Measurements from ENCODE around the gene AMH.

AMH gene

DNA sequence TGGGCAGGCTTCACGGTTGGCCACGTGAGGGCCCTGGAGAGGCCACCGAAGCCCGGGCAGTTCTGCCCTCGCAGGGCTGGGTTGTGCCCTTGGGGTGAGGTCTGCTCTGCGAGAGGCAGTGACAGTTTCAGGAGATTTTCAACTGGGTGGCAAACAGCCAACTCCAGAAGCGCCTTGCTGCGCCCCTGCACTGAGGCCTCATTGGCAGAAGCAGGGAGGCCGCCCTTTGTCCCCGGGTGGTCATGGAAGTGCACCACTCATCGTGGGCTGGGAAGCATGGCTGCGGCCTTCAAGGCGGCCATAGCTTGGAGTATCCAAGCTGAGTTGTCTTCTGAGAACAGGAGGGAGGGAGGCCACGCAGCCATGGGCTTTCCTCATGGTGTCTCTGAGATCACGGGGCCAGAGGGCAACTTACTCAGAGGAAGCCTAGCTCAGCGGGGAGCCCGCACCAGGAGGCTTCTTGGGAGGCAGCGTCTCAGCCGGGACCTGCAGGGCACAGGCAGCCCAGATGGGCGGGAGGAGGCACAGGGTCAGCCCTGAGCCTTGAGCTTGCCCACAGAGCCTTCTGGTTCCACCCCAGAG lies 27.8 kb upstream of the AMH start:
- DNase-seq (ENCODE audit: low read depth) = peak; percentile 53

DNA sequence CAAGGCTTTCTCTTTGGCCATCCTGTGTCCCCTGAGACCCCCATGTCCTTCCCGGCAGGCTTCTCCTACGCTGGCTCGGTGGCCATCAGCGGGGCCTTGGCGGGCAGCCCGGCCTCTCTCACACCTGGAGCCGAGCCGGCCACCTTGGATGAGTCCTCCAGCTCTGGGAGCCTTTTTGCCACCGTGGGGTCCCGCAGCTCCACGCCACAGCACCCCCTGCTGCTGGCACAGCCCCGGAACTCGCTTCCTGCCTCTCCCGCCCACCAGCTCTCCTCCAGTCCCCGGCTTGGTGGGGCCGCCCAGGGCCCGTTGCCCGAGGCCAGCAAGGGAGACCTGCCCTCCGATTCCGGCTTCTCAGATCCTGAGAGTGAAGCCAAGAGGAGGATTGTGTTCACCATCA lies 27.2 kb upstream of the AMH start:
- DNase-seq (ENCODE audit: low read depth) = no peak

DNA sequence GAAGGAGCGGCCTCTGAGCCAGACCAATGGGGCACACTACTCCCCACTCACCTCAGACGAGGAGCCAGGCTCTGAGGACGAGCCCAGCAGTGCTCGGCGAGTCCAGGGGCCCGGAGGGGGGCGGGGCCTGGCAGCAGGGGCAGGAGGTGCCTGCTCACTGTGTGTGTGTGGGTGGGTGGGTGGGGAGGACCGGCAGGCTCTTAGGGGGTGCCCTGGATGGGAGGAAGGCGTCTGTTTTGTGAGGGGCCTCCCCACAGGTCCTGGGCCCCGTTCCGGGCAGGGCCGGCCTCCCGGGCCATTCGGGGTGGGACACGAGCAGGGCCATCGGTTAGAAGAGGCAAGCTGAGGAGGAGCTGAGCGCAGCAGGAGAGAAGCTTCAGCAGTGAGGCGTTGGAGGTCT lies 25.7 kb upstream of the AMH start:
- DNase-seq (ENCODE audit: low read depth) = no peak

DNA sequence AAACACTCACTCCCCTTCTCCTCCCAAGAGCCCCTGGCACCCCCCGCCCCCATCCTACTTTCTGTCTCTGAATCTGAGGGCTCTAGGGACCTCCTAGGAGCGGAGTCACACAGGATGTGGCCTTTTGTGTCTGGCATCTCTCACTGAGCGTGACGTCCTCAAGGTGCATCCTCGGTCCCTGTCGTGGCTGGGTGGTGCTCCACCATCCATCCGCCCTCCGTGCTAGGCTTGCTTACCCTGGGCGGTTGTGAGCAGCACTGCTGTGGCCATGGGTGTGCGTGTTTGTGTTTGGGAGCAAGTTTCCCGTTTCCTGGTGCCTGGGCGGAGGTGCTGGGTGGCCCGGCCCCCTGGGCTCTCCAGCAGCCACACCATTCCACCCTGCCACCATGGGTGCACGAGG lies 25.2 kb upstream of the AMH start:
- no peak for DNase-seq (ENCODE audit: low read depth)

DNA sequence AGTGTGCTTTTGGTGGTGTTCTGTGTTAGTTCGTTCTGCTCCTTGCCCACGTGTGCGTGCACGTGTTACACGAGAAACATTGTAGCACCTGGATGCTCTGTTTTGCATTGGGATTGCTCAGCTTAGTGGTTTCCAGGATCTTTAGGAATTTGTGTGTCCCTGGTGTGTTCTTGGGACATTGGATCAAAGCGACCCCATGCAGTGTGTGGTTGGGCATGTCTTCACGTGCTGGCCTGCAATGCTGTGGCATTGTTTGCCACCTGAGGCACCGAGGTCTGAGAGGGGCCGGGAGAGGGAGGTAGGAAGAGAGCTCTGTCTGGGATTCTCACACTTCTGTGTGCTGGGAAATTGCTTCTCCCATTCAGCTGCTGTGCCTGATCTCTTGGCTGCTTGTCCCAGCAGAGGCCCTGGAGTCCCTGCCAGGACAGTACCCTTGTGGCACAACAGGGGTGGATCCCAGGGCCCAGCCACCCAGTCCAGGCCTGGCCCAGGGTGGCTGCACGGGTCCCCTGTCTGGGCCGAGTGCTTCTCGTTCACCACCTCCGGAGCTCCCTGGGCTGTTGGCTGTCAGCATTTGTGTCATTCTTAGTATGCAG lies 24.3 kb upstream of the AMH start:
- no peak for DNase-seq (ENCODE audit: low read depth)

DNA sequence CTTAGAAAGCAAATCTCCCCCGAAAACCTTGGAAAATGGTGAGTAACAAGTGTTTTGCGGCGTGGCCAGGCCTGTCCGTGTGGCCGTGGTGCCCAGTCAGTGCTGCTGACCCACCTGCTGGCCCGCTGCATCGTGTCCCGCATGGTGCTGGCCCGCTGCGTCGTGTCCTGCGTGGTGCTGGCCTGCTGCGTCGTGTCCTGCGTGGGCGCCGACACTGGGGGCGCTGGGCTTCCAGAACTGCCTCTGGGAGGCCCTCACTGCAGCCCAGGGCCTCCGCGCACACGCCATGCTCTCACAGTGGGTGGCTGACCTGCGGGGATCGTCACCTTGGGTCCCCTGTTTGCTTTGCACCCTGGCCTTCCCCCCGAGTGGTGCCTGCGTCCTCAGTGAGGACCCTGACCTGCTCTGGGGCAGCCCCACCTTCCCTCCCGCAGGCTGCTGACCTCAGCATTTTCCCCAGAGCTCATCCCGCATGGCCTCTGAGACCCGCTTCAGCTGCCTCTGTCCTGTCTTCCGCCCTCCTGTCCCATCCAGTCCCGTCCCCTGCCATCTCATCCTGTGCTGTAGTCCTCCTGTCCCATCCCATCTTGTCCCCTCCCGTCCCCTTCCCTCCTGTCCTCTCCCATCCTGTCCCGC lies 23.6 kb upstream of the AMH start:
- no peak for DNase-seq (ENCODE audit: low read depth)

DNA sequence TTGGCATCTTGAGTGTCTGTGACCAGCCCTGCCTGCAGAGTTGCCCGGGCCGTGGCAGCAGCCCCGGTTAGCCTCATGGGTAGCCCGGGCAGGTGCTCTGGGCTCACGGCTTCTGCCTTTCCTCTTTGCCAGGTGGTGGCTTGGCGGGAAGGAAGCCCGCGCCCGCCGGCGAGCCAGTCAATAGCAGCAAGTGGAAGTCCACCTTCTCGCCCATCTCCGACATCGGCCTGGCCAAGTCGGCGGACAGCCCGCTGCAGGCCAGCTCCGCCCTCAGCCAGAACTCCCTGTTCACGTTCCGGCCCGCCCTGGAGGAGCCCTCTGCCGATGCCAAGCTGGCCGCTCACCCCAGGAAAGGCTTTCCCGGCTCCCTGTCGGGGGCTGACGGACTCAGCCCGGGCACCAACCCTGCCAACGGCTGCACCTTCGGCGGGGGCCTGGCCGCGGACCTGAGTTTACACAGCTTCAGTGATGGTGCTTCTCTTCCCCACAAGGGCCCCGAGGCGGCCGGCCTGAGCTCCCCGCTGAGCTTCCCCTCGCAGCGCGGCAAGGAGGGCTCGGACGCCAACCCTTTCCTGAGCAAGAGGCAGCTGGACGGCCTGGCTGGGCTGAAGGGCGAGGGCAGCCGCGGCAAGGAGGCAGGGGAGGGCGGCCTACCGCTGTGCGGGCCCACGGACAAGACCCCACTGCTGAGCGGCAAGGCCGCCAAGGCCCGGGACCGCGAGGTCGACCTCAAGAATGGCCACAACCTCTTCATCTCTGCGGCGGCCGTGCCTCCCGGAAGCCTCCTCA lies 22.9 kb upstream of the AMH start:
- DNase-seq (ENCODE audit: low read depth) = no peak

DNA sequence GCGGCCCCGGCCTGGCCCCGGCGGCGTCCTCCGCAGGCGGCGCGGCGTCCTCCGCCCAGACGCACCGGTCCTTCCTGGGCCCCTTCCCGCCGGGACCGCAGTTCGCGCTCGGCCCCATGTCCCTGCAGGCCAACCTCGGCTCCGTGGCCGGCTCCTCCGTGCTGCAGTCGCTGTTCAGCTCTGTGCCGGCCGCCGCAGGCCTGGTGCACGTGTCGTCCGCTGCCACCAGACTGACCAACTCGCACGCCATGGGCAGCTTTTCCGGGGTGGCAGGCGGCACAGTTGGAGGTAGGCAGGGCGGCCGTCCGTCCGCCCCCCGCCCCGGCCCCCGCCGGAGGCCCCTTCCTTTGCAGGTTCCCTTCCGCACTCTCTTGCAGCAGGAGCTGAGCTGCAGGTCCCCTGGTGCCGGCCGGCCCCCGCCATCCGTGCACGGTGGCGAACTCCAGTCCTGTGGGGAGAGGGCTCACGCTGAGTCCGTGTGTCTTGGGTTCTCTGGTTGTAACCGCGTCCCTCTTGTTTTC lies 22.2 kb upstream of the AMH start:
- no peak for DNase-seq (ENCODE audit: low read depth)

DNA sequence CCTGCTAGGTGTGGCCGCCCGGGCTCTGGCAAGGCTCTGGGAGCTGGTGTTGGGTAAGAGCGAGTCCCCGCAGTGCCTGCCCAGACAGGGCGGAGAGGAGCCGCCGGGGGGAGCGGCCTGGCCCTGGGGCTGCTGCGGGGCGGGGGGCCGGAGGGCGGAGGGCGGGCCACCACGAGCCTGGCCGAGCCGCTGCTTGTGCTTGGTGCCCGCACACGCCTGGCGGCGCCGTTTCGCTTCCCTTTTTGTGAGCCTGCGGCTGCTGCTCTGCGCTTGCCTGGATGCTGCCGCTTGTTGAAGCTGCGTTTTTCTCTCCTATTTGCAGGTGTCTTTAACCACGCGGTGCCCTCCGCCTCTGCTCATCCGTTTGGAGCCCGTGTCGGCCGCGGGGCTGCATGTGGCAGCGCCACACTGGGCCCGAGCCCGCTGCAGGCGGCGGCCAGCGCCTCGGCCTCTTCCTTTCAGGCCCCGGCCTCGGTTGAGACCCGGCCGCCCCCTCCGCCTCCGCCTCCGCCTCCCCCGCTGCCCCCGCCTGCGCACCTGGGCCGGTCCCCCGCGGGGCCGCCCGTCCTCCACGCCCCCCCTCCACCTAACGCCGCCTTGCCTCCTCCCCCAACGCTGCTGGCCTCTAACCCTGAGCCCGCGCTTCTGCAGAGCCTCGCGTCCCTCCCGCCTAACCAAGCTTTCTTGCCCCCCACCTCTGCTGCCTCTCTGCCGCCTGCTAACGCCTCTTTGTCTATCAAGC lies 21.5 kb upstream of the AMH start:
- no peak for DNase-seq (ENCODE audit: low read depth)

DNA sequence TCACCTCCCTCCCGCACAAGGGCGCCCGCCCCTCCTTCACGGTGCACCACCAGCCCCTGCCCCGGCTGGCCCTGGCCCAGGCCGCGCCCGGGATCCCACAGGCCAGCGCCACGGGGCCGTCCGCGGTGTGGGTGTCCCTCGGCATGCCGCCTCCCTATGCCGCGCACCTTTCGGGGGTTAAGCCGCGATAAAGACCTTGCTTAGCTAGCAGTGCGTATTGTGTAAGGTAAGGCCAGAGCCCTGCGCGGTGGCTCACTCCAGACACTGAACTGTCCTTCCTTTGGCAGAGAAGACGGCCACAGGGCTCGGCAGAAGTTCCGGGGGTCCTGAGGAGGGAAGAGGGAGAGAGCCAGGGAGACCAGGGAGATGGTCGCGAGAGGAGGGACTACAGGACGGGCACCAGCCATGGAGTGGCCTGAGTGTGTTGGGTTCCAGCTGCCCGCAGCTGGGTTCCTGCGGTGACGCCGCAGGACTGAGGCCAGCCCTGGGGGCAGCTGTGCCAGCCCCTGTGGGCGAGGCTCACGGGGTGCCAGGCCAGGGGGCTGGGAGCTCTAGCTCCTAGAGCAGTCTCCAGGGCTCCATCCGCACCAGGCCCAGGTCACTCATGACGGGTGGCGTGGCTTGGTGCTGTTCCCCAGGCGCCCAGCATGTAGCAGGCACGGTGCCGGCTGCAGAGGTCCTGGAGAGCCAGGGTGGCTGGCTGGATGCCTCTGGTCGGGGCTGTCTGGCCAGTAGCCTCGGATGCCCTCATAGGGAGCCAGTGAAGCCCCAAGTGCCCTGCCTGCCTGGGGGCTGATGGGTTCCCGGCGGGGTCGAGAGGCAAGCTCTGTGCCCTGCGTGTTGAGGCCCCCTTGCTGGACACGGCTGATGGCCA lies 20.7 kb upstream of the AMH start:
- no peak for DNase-seq (ENCODE audit: low read depth)

DNA sequence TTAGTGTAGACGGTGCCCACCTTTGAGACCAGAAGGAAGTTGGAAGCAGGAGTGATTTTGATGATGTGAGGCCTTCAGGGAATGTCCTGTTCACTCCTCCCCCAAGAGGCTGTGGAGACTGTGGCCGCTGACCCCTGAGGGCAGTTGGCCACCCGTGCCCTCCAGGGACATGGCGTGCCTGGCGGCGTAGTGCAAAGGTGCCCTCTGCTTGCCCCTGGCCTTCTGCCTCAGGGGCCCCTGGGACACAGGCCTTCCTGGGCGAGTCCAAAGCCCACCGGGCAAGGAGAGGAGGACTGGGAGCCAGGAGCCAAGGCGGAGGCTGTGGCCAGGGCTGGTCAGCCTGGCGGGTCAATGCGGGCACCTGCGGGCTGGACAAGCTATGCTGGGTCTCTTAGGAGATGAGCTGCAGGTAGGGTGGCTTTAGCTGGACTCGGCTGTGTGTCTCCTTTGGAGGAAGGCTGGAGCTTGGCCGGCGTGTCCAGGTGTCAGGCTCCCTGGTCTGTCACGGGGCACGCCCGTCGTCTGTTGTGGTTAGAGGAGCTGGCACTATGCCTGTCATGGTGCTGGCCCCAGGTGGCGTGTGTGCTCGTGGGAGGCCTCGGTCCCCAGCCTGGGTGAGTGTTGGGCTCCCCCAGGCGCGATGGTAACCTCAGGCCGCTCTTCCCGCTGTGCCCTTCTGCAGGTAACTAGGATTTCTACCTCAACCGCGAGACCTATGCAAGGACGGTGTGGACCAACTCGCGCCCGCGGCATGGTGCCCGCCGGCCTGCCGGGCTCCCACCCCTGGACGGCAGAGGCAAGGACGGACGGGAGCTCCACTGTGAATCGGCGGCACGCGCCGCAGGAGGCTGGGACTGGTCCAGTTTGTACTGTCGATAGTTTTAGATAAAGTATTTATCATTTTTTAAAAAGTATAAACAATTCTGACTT lies 19.8 kb upstream of the AMH start:
- no peak for DNase-seq (ENCODE audit: low read depth)

DNA sequence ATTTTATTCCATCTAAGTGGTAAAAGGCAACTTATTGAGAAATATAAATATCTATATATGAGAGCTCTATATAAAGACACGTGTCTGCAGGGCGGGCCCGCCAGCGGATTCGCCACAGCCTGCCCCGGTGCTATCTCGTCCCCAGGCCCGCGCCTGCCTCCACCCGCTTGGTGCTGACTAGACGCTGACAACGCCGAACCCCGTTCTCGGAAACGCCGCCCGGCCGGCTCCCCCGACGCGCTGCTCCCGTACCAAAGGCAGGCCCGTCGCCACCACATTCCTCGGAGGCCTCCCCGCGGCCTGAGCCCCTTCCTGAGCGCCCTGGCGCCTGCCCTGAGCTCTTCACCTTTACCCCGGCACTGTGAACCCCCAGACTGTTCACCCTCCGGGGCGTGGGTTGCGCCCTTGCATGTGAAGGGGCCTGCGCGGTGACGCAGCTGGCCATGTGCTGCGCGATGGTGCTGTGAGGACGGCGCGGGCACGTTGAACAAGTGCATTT lies 19.0 kb upstream of the AMH start:
- no peak for DNase-seq (ENCODE audit: low read depth)

DNA sequence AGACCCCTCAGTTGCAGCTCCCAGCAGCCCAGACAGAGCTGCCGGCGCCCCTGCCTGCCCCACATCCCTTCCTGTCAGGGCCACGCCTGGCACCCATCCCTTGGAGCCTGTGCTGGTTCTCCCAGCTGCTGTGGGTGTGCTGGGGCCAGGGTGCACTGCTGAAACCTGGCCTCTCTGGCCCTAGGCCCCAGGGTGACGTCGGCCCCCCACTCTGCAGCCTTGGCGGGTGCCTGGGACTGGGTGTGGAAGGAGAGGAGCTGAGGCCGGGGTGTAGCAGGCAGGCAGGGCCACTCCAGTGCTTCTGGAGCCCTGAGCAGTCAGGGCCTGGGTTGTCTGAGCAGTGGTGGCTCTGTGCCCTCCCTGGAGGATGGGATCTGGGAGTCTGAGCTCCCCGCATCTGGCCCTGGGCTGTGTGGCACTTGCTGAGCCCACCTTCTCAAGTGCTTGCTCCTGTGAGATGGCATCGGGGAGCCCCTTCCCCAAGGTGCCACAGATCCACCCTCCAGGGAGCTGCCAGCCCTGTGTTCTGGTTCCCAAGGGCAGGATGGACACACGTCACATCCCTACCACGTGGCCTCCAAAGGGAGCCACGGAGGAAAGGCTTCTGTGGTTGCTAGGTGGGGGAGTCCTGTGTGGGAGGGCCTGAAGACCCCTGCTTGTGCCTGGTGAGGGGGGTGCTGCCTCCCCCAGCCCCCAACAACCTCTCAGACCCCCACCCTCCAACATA lies 18.2 kb upstream of the AMH start:
- no peak for DNase-seq (ENCODE audit: low read depth)

DNA sequence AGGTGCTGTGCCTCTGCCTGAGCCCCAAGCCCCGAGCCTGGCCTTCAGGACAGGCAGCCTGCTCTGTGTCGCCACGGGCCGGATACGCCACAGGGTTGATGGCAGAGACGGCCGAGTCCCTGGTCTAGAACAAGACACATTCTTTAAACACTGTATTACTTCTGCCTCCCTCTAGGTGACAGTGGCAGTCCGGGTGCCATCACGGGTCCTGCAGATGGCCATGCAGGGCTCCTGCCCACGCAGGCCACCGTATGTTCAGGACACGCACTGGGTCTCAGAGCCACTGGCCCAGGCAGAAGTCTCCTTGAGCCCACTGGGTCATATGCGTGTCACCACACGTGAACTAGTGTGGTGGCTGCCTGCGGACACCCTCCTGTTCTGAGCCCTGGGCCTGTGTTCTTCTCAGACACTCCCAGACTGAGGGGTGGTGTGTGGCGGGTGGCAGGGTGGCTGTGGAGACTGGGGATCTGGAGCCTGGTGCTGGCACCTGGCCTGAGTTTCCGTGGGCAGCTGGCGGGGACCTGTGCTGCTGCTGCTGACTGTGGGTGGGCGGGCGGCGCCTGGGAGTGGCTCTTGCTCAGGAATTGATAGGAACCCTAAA lies 17.4 kb upstream of the AMH start:
- no peak for DNase-seq (ENCODE audit: low read depth)

DNA sequence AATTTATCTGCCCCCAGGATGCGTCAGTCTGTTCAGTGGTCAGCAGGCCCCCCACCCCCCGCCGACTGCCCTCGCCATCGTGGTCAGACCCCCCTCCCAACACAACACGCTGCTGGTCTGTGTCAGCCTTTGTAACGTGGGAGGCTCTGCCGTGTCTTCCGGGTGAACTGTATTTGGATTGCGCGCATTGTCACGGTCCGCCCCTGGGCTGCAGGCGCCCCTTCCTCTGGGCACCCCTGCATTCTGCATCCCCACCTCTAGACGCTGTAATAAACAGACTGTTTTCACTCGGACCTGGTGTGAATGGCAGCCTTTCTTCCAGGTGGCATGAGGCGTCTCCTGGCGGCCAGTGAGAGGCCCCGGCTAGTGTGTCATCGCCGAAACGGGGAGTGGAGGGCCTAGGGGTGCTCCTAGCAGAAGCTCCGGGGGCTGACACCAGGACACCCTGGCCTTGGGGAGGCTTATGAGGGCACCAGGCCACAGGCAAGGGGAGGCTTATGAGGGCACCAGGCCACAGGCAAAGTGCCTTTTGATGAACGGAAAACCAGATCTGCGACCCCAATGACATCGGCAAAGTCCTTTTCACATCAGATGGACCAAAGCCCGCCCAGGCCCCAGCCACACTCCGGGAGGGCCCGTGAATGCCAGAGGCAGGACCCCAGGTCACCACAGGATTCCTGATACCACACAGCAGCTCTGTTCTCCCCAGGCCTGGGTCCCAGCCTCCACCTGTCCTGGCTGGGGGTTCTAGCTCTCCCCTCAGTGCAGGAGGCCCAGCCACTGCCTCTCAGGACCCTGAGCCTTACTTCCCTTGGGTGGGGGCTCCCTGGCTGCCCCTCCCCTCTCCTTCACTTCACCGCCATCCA lies 16.6 kb upstream of the AMH start:
- DNase-seq (ENCODE audit: low read depth) = no peak

DNA sequence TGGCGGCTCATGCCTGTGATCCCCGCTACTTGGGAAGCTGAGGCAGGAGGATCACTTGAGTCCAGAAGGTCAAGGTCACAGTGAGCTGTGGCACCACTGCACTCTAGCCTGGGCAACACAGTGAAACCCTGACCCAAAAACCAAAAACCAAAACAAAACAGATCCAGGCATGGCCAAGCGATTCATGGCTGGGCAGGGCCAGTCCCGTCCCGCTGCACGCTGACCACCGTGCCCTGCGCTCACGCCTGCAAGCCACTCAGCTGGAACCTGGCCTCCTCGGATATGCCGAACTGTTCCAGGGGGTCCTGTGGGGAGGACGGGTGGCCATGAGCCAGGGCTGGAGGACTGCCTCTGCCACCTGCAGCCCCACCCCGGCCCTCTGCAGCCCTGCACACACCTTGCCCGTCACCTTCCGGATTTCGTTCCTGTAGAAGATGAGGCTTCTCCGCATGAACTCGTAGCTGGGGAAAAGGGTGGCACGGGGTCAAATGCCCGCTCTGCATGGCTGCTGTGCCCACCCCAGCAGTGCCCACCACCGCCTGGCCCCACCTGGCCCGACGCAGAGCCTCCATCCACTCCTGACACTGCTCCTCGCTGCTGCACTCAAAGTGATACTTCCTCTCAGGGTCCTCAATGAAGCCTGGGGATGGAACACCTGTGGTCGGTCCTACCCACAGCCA lies 15.4 kb upstream of the AMH start:
- DNase-seq (ENCODE audit: low read depth) = no peak

DNA sequence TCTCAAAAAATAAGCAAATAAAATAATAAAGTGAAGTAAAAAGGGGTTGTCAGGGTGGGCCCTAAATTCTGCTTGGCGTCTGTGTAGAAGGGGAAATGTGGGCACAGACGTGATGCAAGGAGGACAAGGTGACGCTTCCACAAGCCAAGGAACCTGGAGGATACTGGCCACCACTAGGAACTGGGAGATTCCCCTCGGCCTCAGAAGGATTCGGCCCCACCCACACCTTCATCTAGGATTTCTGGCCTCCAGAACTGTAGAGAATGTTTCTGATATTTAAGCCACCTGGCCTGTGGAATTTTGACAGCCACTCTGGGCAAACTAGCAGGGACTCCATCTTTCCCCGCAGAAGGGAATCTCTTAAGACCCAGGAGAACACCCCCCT lies 14.1 kb upstream of the AMH start:
- no peak for DNase-seq (ENCODE audit: low read depth)

All from iris pigment epithelial cell (primary cell).